Osteoblast (primary cell): ENCODE data around the gene PARD3B. TPM values are rescaled to one million over a fixed set of nuclear protein-coding genes. Genes with fewer than 3 reads are reported as not detected.

Experiments
- DNase-seq: peaks from one replicate; pipeline ENCODE4 v3.0.0; 2011; ENCODE audit warnings: low spot score, mixed read lengths; ENCODE audit not compliant: insufficient read length; ENCODE audit errors: missing footprints
- H2AFZ ChIP-seq: 2 replicates; pipeline ENCODE4 v1.6.0; 2011; ENCODE audit warnings: mild to moderate bottlenecking, low read length
- H3K27ac ChIP-seq: 2 replicates; pipeline ENCODE4 v1.5.1; 2011; ENCODE audit warnings: mild to moderate bottlenecking, low read depth, low read length, moderate library complexity
- H3K27me3 ChIP-seq: 2 replicates; pipeline ENCODE4 v1.6.0; 2012; ENCODE audit warnings: mild to moderate bottlenecking, control low read depth, inconsistent platforms, low read length, moderate library complexity; ENCODE audit not compliant: insufficient read depth
- H3K36me3 ChIP-seq: 2 replicates; pipeline ENCODE4 v1.5.1; 2011; ENCODE audit warnings: mild to moderate bottlenecking, low read length, control low read depth, moderate library complexity; ENCODE audit not compliant: insufficient read depth
- H3K4me1 ChIP-seq: 2 replicates; pipeline ENCODE4 v1.5.1; 2011; ENCODE audit warnings: mild to moderate bottlenecking, low read length, control low read depth, moderate library complexity; ENCODE audit not compliant: insufficient read depth
- H3K4me2 ChIP-seq: 2 replicates; pipeline ENCODE4 v1.6.0; 2011; ENCODE audit warnings: mild to moderate bottlenecking, low read length; ENCODE audit not compliant: insufficient read depth
- H3K4me3 ChIP-seq: fragments of 200-600 bp; sonication (generic); 3 replicates; pipeline ENCODE4 v1.5.1; 2012; ENCODE audit warnings: mild to moderate bottlenecking, low read length, inconsistent platforms; ENCODE audit not compliant: insufficient read depth
- H3K79me2 ChIP-seq: 2 replicates; pipeline ENCODE4 v1.6.0; 2012; ENCODE audit warnings: mild to moderate bottlenecking, low read length, control low read depth, inconsistent platforms; ENCODE audit not compliant: insufficient read depth
- H3K9me3 ChIP-seq: 2 replicates; pipeline ENCODE4 v1.5.1; 2011; ENCODE audit warnings: low read depth, low read length, control low read depth
- H4K20me1 ChIP-seq: 2 replicates; pipeline ENCODE4 v1.6.0; 2012; ENCODE audit warnings: mild to moderate bottlenecking, low read length, control low read depth; ENCODE audit not compliant: insufficient read depth
- CTCF ChIP-seq: IDR thresholded peaks from 2 replicates; pipeline ENCODE4 v1.5.1; 2011; ENCODE audit warnings: mild to moderate bottlenecking, low read depth, low read length, moderate library complexity; ENCODE audit errors: extremely low read depth
- total RNA-seq: library from RNA; depleted of rRNA; stranded (reverse); fragments of >200 nt; gene quantifications from 2 replicates; pipeline ENCODE4 v1.2.3, GENCODE V29; 2012

Gene PARD3B
- total RNA-seq, 1 donor: 22.4 TPM

DNA sequence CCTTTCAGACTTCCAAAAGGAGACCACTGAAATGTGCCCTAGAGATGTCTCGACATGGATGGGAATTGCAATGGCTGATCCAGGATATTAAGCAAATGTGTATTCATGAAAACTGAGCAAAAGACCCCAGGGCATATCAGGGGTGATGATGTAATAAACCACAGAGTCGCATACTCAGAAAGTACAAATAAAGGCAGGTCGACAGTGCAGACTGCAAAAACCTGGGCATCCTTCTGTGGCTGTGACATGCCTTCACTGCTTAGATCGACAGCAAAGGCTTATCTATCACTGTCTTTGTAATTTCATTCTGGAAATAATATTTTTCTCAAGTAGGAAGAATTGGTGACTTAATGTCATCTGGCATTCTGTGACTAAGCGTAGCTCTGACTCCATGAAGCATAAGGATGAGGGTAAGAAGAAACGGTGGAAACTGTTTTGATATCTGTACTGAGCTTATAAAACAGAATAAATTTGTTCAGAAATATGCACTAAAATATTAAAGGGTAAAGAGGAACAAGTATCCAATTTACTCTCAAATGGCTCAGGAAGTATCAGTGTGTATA, 1021.4 kb downstream of the PARD3B start:
- Histone ChIP-seq H3K4me2 (no peak overlapping the region), H3K27ac (no peak overlapping the region), H3K79me2 (no peaks in the 10 kb centered on the region), H4K20me1 (no peaks in the 10 kb centered on the region), H3K27me3 (no peaks in the 10 kb centered on the region), H3K4me1 (peaks cover 5% of the 10 kb centered on the region), H2AFZ (no peak overlapping the region), H3K36me3 (no peaks in the 10 kb centered on the region), H3K9me3 (no peaks in the 10 kb centered on the region), H3K4me3 (no peak overlapping the region)
- DNase-seq: no peak
- TF ChIP-seq CTCF: no peak

DNA sequence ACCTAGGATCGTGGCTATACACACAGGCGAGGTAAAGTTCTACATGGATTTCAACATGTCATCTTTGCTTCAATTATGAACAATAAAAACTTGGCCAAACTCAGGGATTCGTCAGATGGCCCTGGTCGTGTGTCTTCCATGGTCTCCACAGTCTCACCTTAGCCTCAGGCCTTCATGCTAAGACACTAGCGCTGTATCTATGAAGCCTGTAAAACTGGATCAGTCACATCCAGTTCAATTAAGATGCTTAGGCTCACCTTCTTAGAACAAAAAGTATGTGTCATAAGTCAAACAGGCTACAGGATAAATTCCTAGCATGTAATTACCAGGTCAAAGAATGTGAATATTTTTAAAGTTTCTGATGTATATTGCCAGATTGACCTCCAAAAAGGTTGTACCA, 1023.3 kb downstream of the PARD3B start:
- Histone ChIP-seq H4K20me1 (no peaks in the 10 kb centered on the region), H3K9me3 (no peaks in the 10 kb centered on the region), H3K79me2 (no peaks in the 10 kb centered on the region), H3K4me3 (no peak overlapping the region), H3K4me2 (no peak overlapping the region), H2AFZ (no peak overlapping the region), H3K27ac (no peak overlapping the region), H3K4me1 (peaks cover 5% of the 10 kb centered on the region), H3K36me3 (no peaks in the 10 kb centered on the region), H3K27me3 (no peaks in the 10 kb centered on the region)
- DNase-seq: no peak
- no peak for TF ChIP-seq CTCF

DNA sequence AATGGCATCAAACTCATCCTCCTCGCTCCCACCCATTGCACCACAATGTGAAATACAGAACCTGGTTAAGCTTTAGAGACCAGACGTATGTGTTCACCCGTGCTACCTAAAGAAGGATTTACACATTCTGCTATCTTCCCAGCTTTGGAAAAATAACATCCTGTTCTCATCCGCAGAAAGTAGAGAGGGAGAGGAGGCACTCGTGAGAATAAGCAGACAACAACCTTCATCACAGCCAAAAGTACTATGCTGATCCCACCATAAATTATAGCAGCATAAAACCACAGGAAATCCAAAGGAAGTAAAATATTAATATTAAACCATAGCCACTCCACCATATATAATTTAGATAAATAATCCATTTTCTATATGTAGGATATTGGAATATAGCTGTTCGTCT, 1025.4 kb downstream of the PARD3B start:
- no peak overlapping the region for H3K4me2 ChIP-seq

More for the DNA sequence above, 1025.4 kb downstream of the PARD3B start:
- Histone ChIP-seq H3K4me1 (no peaks in the 10 kb centered on the region), H3K79me2 (no peaks in the 10 kb centered on the region), H3K27me3 (no peaks in the 10 kb centered on the region), H3K9me3 (no peaks in the 10 kb centered on the region), H3K36me3 (no peaks in the 10 kb centered on the region), H3K27ac (no peak overlapping the region), H3K4me3 (no peak overlapping the region), H4K20me1 (no peaks in the 10 kb centered on the region), H2AFZ (no peak overlapping the region)
- no peak for TF ChIP-seq CTCF
- no peak for DNase-seq
